ENCODE results near the gene GRID1. TPM values are rescaled to one million over a fixed set of nuclear protein-coding genes. Genes with fewer than 3 reads are reported as not detected.

The GRID1 gene
- under 0.01 and 0.11 TPM in 2 replicates for total RNA-seq

DNA sequence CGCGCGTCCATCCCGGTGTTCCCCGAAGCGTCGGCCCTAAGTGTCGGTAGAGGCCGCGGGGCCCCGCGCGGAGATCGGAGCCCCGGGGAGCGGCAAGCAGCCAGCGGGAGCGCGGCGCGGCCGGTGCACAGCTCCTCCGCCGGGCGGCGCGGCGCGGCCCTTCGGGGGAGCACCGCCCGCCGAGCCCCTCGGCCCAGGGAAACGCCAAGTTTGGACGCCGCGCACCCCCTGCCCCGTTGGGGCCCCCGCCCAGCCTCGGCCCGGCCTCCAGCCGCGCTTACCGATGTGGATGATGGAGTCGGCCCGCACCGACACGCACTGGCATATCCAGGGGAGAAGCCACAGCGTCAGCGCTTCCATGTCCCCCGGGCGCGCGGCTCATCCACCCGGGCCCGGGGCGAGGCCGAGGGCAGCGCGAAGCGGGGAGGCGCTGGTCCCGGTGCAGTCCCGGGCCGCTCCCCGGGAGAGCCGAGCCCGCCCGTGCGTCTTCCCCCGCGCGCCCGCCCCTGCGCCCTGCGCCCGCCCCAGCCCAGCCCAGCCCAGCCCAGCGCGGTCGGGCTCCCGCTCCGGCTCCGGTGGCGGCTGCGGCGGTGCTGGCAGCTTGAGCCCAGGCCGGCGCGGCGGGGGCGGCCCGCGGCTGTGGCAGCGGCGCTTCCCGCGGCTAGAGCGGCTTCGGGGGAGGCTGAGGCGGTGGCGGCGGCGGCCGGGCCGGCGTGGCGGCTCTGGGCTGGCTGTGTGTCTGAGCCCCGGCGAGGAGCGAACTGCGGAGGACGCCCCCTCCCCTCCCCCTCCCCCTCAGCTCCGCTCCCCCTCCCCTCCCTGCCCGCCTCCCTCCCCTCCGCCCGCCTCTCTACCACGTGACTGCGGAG, at the start of gene GRID1:
GRID1 (minus strand) TSS at position 763 of the 869 bp plus-strand sequence.

Small RNAs within 50 kb of the gene (small RNA-seq; reads per million reads assigned to genes)
- not detected for gene MIR346
- not detected for gene RF02271
- not detected for gene RN7SKP238
- not detected for gene RNA5SP322

Other genes with a start within 250 kb of the GRID1 start
- 38.5 and 47.9 TPM in 2 replicates for gene WAPL, start 155.0 kb upstream of the GRID1 start, total RNA-seq